Measurements from ENCODE around the gene FGF18.
"Not testable (repeated sequence)": the region's sequence is repeated elsewhere in the genome, so short reads cannot be mapped to it uniquely, and the experiment has no call there.

Gene FGF18

DNA sequence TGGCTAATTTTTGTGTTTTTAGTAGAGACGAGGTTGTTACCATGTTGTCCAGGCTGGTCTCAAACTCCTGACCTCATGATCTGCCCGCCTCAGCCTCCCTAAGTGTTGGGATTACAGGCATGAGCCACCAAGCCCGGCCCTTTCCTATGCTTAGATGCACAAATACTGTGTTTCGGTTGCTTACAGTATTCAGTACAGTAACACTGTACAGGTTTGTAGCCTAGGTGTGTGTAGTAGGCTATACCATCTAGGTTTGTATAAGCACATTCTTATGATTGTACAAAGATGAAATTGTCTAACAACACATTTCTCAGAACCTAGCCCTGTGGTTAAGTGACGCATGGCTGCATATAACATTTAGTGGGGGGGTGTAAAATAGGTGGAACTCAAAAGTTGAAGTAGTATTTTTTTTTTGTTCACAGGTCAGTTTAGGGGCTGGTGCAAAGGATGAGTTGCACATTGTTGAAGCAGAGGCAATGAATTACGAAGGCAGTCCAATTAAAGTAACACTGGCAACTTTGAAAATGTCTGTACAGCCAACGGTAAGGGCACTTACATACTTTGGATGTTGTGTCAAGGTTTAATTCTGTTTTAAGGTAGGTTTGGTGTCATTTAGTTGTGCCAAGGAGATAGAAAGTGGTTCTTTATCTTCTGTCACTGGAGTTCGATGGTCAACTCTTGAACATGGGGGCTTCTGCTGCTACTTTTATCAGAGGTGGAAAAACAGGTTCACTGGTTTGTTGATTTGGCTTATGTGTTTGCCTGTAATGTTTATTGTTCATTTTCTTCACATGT lies 28.4 kb upstream of the FGF18 start:
- no peaks in the 10 kb centered on the region for H3K27me3 ChIP-seq (ENCODE audit: insufficient read depth, low read length)
- peaks cover 63% of the 10 kb centered on the region for H3K36me3 ChIP-seq (ENCODE audit: insufficient read depth, low read length)
- H3K4me1 ChIP-seq (ENCODE audit: insufficient read depth, low read length), result peaks cover 18% of the 10 kb centered on the region
- no peak overlapping the region for H3K4me3 ChIP-seq (ENCODE audit: low read length)
- H3K9me3 ChIP-seq (ENCODE audit: low read length), result no peaks in the 10 kb centered on the region
- H2AFZ ChIP-seq (ENCODE audit: low read depth, low read length), result no peak overlapping the region

DNA sequence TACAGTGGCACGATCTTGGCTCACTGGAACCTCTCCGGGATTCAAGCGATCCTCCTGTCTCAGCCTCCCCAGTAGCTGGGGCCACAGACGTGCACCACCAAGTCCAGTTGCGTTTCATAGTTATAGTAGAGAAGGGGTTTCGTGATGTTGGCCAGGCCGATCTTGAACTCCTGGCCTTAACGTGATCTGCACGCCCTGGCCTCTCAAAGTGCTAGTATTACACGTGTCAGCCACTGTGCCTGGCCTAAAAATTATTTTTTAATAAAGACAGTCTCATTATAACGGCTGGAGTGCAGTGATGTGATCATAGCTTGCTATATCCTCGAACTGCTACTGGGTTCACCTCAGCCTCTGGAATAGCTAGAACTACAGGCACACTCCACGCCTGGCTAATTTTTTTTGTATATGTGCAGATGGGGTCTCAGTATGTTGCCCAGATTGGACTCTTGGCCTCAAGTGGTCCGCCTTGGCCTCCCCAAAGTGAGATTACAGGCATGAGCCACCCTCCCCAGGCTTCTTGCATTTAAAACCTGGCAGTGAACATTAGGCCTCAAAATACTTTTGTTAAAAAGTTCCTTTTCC lies 27.4 kb upstream of the FGF18 start:
- Histone ChIP-seq H3K4me1 (ENCODE audit: insufficient read depth, low read length) (peaks cover 15% of the 10 kb centered on the region), H2AFZ (ENCODE audit: low read depth, low read length) (no peak overlapping the region), H3K9me3 (ENCODE audit: low read length) (no peaks in the 10 kb centered on the region), H3K27me3 (ENCODE audit: insufficient read depth, low read length) (no peaks in the 10 kb centered on the region), H3K36me3 (ENCODE audit: insufficient read depth, low read length) (peaks cover 73% of the 10 kb centered on the region), H3K4me3 (ENCODE audit: low read length) (no peak overlapping the region)

DNA sequence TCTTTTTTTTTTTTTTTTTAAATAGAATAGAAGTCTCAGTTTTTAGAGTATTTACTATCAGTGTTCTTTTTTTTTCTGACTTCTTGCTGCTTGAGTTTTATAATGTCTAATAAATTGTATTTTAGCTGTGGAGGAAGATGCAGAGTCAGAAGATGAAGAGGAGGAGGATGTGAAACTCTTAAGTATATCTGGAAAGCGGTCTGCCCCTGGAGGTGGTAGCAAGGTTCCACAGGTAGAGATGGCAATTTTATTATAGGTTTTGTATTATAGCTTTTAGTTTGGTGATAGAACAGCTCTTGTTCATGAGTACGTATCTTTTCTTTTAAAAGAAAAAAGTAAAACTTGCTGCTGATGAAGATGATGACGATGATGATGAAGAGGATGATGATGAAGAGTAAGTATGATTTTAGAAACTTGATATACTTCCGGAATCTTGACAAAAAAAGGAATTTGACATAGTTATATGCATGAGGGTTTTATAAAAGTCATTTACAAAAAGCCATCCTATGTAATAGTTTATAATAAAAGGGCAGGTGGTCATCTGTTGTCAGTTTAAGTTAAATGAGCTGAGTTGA lies 26.8 kb upstream of the FGF18 start:
- Histone ChIP-seq H3K4me1 (ENCODE audit: insufficient read depth, low read length) (peaks cover 15% of the 10 kb centered on the region), H2AFZ (ENCODE audit: low read depth, low read length) (no peak overlapping the region), H3K27me3 (ENCODE audit: insufficient read depth, low read length) (no peaks in the 10 kb centered on the region), H3K9me3 (ENCODE audit: low read length) (no peaks in the 10 kb centered on the region), H3K4me3 (ENCODE audit: low read length) (no peak overlapping the region), H3K36me3 (ENCODE audit: insufficient read depth, low read length) (peaks cover 79% of the 10 kb centered on the region)

DNA sequence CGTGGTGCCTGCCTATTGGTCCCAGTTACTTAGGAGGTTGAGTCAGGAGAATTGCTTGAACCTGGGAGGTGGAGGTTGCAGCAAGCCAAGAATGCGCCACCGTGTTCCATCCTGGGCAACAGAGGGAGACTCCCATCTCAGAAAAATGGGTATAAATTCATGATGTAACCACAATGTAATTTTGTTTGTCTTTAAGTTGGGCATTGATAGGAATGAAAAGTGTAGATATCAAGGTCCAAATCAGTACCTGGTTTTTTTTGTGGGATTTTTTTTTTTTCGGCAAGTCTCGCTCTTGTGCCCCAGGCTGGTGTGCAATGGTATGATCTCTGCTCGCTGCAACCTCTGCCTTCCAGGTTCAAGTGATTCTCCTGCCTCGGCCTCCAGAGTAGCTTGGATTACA lies 24.4 kb upstream of the FGF18 start:
- H3K36me3 ChIP-seq (ENCODE audit: insufficient read depth, low read length), result peaks cover 99% of the 10 kb centered on the region

DNA sequence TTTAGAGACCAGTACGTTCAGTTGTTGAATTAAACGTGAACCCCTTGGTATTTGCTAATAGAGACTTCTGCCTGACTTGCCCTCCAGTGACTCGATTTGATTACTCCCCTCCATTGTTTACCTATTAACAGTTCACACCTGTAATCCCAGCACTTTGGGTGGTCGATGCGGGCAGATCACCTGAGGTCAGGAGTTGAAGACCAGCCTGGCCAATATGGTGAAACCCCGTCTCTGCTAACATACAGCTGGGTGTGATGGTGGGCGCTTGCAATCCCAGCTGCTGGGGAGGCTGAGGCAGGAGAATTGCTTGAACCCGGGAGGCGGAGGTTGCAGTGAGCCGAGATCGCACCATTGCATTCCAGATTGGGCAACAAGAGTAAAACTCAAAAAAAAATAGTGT lies 22.9 kb upstream of the FGF18 start:
- H3K27me3 ChIP-seq (ENCODE audit: insufficient read depth, low read length); H3K4me3 ChIP-seq (ENCODE audit: low read length); H3K9me3 ChIP-seq (ENCODE audit: low read length); H3K4me1 ChIP-seq (ENCODE audit: insufficient read depth, low read length); H2AFZ ChIP-seq (ENCODE audit: low read depth, low read length): not testable (repeated sequence)
- peaks cover 100% of the 10 kb centered on the region for H3K36me3 ChIP-seq (ENCODE audit: insufficient read depth, low read length)

More for the DNA sequence above, 24.4 kb upstream of the FGF18 start:
- no peaks in the 10 kb centered on the region for H3K9me3 ChIP-seq (ENCODE audit: low read length)
- no peaks in the 10 kb centered on the region for H3K27me3 ChIP-seq (ENCODE audit: insufficient read depth, low read length)
- H3K4me1 ChIP-seq (ENCODE audit: insufficient read depth, low read length), result peaks cover 7% of the 10 kb centered on the region
- H3K4me3 ChIP-seq (ENCODE audit: low read length), result no peak overlapping the region
- no peak overlapping the region for H2AFZ ChIP-seq (ENCODE audit: low read depth, low read length)

DNA sequence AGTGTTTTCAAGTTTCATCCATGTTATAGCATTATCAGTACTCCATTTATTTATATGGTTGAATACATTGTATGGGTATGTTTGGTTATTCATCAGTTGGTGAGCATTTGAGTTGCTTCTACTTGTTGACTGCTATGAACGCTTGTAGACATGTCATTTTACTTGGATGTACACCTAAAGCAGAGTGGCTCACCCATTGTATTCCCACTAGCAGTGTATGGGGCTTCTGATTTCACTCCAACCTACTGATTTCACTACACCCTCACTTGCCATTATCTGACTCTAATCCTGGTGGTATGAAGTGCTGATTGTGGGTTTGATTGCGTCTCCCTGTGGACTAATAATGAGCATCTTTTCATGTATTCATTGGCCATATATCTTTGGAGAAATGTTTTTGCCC lies 22.3 kb upstream of the FGF18 start:
- Histone ChIP-seq H3K9me3 (ENCODE audit: low read length) (peaks cover 11% of the 10 kb centered on the region), H3K4me3 (ENCODE audit: low read length) (no peak overlapping the region), H3K4me1 (ENCODE audit: insufficient read depth, low read length) (no peaks in the 10 kb centered on the region), H3K27me3 (ENCODE audit: insufficient read depth, low read length) (no peaks in the 10 kb centered on the region), H3K36me3 (ENCODE audit: insufficient read depth, low read length) (peaks cover 97% of the 10 kb centered on the region), H2AFZ (ENCODE audit: low read depth, low read length) (no peak overlapping the region)

DNA sequence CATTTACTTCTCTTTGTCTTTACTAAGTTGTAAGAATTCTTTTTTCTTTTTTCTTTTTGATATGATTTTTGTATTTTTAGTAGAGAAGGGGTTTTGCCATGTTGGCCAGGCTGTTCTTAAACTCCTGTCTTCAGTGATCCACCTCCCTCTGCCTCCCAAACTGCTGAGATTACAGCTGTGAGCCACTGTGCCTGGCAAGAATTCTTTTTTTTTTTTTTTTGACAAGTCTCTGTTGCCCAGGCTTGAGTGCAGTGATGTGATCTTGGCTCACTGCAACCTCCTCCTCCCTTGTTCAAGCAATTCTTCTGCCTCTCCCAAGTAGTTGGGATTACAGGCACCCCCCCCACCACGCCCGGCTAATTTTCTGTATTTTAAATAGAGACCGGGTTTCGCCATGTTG lies 21.8 kb upstream of the FGF18 start:
- H3K9me3 ChIP-seq (ENCODE audit: low read length), result peaks cover 11% of the 10 kb centered on the region
- H3K36me3 ChIP-seq (ENCODE audit: insufficient read depth, low read length), result peaks cover 94% of the 10 kb centered on the region
- H3K4me3 ChIP-seq (ENCODE audit: low read length), result no peak overlapping the region
- H3K27me3 ChIP-seq (ENCODE audit: insufficient read depth, low read length), result no peaks in the 10 kb centered on the region
- no peak overlapping the region for H2AFZ ChIP-seq (ENCODE audit: low read depth, low read length)
- no peaks in the 10 kb centered on the region for H3K4me1 ChIP-seq (ENCODE audit: insufficient read depth, low read length)

DNA sequence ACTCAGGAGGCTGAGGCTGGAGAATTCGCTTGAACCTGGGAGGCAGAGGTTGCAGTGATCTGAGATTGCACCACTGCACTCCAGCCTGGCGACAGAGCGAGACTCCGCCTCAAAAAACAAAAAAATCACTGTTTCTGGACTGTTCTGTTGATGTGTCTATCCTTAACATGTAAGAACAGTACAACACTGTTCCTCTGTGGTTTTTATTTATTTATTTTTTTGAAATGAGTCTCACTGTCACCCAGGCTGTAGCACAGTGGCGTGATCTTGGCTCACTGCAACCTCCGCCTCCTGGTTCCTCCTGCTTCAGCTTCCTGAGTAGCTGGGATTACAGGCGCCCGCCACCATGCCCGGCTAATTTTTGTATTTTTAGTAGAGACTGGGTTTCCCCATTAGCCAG lies 20.8 kb upstream of the FGF18 start:
- not testable (repeated sequence) for H3K4me1 ChIP-seq (ENCODE audit: insufficient read depth, low read length); H3K4me3 ChIP-seq (ENCODE audit: low read length); H2AFZ ChIP-seq (ENCODE audit: low read depth, low read length); H3K27me3 ChIP-seq (ENCODE audit: insufficient read depth, low read length)
- peaks cover 84% of the 10 kb centered on the region for H3K36me3 ChIP-seq (ENCODE audit: insufficient read depth, low read length)
- H3K9me3 ChIP-seq (ENCODE audit: low read length), result peaks cover 11% of the 10 kb centered on the region

DNA sequence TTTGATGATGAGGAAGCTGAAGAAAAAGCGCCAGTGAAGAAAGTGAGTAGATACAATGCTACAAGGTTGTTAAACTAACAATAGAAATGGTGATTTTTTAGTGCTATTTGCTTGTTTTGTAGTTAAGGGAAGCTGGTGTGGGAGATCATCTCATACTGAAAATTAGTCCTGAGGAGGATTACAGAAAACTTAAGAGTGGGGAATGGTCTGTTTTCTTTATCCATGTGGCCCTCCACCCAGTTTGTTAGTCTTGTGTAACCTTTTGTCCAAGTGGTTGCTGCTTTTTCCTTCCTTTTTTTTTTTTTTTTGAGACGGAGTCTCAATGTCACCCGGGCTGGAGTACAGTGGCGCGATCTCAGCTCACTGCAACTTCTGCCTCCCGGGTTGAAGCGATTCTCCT lies 19.3 kb upstream of the FGF18 start:
- Histone ChIP-seq H3K4me1 (ENCODE audit: insufficient read depth, low read length) (no peaks in the 10 kb centered on the region), H3K9me3 (ENCODE audit: low read length) (peaks cover 11% of the 10 kb centered on the region), H3K27me3 (ENCODE audit: insufficient read depth, low read length) (no peaks in the 10 kb centered on the region), H2AFZ (ENCODE audit: low read depth, low read length) (no peak overlapping the region), H3K36me3 (ENCODE audit: insufficient read depth, low read length) (peaks cover 75% of the 10 kb centered on the region), H3K4me3 (ENCODE audit: low read length) (no peak overlapping the region)

DNA sequence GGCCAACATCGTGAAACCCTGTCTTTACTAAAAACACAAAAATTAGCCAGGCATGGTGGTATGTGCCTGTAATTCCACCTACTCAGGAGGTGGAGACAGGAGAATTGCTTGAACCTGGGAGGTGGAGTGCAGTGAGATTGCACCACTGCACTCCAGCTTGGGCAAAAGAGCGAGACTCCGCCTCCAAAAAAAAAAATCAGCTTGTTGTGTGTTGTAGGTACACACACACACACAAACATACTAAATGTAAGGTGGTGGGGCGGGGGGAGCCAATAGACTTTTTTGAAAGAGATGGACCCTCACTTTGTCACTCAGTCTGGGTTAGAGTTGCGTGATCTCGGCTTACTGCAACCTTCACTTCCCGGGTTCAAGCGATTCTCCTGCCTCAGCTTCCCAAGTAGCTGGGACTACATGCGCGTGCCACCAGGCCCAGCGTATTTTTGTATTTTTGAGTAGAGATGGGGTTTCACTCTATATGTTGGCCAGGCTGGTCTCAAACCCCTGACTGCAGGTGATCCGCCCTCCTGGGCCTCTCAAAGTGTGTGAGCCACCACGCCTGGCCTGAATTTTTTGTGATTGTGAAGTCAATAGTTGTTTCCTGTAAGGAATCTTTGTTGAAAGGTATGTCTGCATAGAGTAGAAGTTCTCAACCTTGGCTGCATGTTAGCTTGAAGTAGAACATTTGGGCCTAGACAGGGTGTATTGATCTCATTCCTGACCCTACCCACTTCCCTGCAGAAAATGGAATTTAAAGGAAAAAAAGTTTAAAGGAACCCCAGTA lies 18.1 kb upstream of the FGF18 start:
- H2AFZ ChIP-seq (ENCODE audit: low read depth, low read length), result no peak overlapping the region
- H3K36me3 ChIP-seq (ENCODE audit: insufficient read depth, low read length), result peaks cover 75% of the 10 kb centered on the region
- H3K4me1 ChIP-seq (ENCODE audit: insufficient read depth, low read length), result no peaks in the 10 kb centered on the region
- H3K9me3 ChIP-seq (ENCODE audit: low read length), result peaks cover 11% of the 10 kb centered on the region
- H3K27me3 ChIP-seq (ENCODE audit: insufficient read depth, low read length), result no peaks in the 10 kb centered on the region
- no peak overlapping the region for H3K4me3 ChIP-seq (ENCODE audit: low read length)

DNA sequence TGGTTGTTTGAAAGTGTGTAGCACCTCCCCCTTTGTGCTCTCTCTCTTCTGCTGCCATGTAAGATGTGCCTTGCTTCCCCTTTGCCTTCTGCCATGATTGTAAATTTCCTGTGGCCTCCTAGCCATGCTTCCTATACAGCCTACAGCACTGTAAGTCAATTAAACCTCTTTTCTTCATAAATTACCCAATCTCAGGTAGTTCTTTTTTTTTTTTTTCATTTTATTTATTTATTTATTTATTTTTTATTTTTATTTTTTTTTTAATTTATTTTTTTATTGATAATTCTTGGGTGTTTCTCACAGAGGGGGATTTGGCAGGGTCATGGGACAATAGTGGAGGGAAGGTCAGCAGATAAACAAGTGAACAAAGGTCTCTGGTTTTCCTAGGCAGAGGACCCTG lies 16.7 kb upstream of the FGF18 start:
- H2AFZ ChIP-seq (ENCODE audit: low read depth, low read length), result not testable (repeated sequence)
- peaks cover 75% of the 10 kb centered on the region for H3K36me3 ChIP-seq (ENCODE audit: insufficient read depth, low read length)
- peaks cover 11% of the 10 kb centered on the region for H3K9me3 ChIP-seq (ENCODE audit: low read length)

DNA sequence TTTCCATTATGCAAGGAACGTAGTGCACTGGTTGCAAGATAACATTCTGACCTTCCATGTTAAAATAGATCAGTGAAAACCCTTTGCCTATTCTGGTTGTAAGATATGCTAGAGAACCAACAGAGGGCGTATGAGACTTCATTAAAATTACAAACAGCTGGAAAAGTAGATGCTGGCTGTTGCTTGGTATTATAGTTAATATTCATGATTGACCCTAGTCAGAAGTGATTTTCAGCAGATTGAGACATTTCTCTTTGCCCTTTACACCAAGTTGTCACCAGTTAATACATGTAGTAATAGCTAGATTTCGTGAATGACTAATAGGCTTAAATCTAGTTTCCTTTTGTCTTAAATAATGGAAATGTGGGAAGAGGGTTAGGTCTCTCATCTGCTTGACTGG lies 13.8 kb upstream of the FGF18 start:
- Histone ChIP-seq H3K36me3 (ENCODE audit: insufficient read depth, low read length) (peaks cover 70% of the 10 kb centered on the region), H3K4me1 (ENCODE audit: insufficient read depth, low read length) (no peaks in the 10 kb centered on the region), H3K4me3 (ENCODE audit: low read length) (no peak overlapping the region), H3K9me3 (ENCODE audit: low read length) (peaks cover 11% of the 10 kb centered on the region), H2AFZ (ENCODE audit: low read depth, low read length) (no peak overlapping the region), H3K27me3 (ENCODE audit: insufficient read depth, low read length) (no peaks in the 10 kb centered on the region)

More for the DNA sequence above, 16.7 kb upstream of the FGF18 start:
- not testable (repeated sequence) for H3K4me1 ChIP-seq (ENCODE audit: insufficient read depth, low read length); H3K4me3 ChIP-seq (ENCODE audit: low read length); H3K27me3 ChIP-seq (ENCODE audit: insufficient read depth, low read length)

DNA sequence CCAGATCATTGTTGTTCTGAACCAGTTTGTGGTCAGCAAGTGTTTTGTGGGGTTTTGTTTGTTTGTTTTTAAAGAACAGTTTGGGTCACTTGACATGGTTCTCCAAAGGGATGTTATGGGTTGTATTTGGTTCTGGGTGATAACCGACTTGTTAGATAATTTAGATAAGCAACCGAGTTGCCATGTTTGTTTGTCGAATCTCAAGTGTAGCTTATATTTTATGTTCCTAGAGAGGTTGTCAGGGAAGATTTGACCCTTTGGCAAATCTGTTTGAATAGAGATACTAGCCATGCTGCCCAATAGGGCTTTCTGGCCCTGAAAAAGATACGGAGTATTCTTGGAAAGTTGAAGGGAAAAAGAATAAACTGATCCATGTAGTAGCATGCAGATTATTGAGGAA lies 12.2 kb upstream of the FGF18 start:
- Histone ChIP-seq H2AFZ (ENCODE audit: low read depth, low read length) (no peak overlapping the region), H3K4me3 (ENCODE audit: low read length) (no peak overlapping the region), H3K4me1 (ENCODE audit: insufficient read depth, low read length) (no peaks in the 10 kb centered on the region), H3K36me3 (ENCODE audit: insufficient read depth, low read length) (peaks cover 72% of the 10 kb centered on the region), H3K27me3 (ENCODE audit: insufficient read depth, low read length) (no peaks in the 10 kb centered on the region), H3K9me3 (ENCODE audit: low read length) (no peaks in the 10 kb centered on the region)
